CD14-positive monocyte (primary cell): ENCODE results near the gene TXLNB. TPM values are rescaled to one million over a fixed set of nuclear protein-coding genes. Genes with fewer than 3 reads are reported as not detected.

Source experiments
- DNase-seq, 3 donors: peaks; one replicate each; pipeline ENCODE4 v3.0.0-alpha.2; 2011 to 2022
- H2AFZ ChIP-seq: 2 replicates; pipeline ENCODE4 v1.6.0; 2012; ENCODE audit warnings: mild to moderate bottlenecking, low read depth, low read length, inconsistent platforms; ENCODE audit not compliant: insufficient read depth, poor library complexity, severe bottlenecking
- H3K27ac ChIP-seq, 2 donors: 1 replicate in 1 of 2; 2 replicates in 1 of 2; pipeline ENCODE4 v1.5.1; 2012 to 2013; ENCODE audit warnings: low read length in 2 of 2, control low read depth in 1 of 2, inconsistent platforms in 1 of 2, low read depth in 1 of 2, mild to moderate bottlenecking in 1 of 2
- H3K27me3 ChIP-seq, 2 donors: one replicate each; pipeline versions ENCODE4 v1.6.0 to v1.6.1; 2011 to 2013; ENCODE audit warnings: low read length in 2 of 2; ENCODE audit not compliant: control insufficient read depth in 2 of 2, insufficient read depth in 2 of 2
- H3K36me3 ChIP-seq, 2 donors: replicated peaks in 1 of 2; 1 replicate in 1 of 2; 2 replicates in 1 of 2; pipeline versions ENCODE4 v1.5.1 to v1.6.1; 2012 to 2013; ENCODE audit warnings: low read length in 2 of 2, control low read depth in 1 of 2, inconsistent platforms in 1 of 2, mild to moderate bottlenecking in 1 of 2; ENCODE audit not compliant: insufficient read depth in 2 of 2, control insufficient read depth in 1 of 2
- H3K4me1 ChIP-seq, 2 donors: 1 replicate in 1 of 2; 2 replicates in 1 of 2; pipeline versions ENCODE4 v1.5.1 to v1.6.1; 2012 to 2013; ENCODE audit warnings: low read length in 2 of 2, control low read depth in 1 of 2, inconsistent platforms in 1 of 2, mild to moderate bottlenecking in 1 of 2, moderate library complexity in 1 of 2; ENCODE audit not compliant: insufficient read depth in 2 of 2, control insufficient read depth in 1 of 2
- H3K4me2 ChIP-seq: replicated peaks from 2 replicates; pipeline ENCODE3; 2012; ENCODE audit warnings: low read length, moderate library complexity, mild to moderate bottlenecking; ENCODE audit not compliant: poor library complexity, severe bottlenecking; ENCODE audit errors: extremely low read depth
- H3K4me3 ChIP-seq, 3 experiments: fragments of 200-600 bp in 1 of 3; sonication (generic) in 1 of 3; replicated peaks in 1 of 3; 1 replicate in 2 of 3; 2 replicates in 1 of 3; pipeline ENCODE4 v1.5.1; 2011 to 2013; ENCODE audit warnings: low read length in 3 of 3, mild to moderate bottlenecking in 3 of 3, control low read depth in 2 of 3, low read depth in 2 of 3, inconsistent platforms in 1 of 3, moderate library complexity in 1 of 3
- H3K79me2 ChIP-seq: 2 replicates; pipeline ENCODE4 v1.6.0; 2012; ENCODE audit warnings: mild to moderate bottlenecking, control low read depth, inconsistent platforms, low read length, moderate library complexity; ENCODE audit not compliant: insufficient read depth
- H3K9ac ChIP-seq: 2 replicates; pipeline ENCODE4 v1.6.0; 2017; ENCODE audit warnings: low read length, mild to moderate bottlenecking; ENCODE audit not compliant: insufficient read depth, poor library complexity, severe bottlenecking
- H3K9me3 ChIP-seq, 2 donors: replicated peaks in 1 of 2; 1 replicate in 1 of 2; 2 replicates in 1 of 2; pipeline versions ENCODE4 v1.5.1 to v1.6.1; 2012 to 2013; ENCODE audit warnings: low read length in 2 of 2, control low read depth in 1 of 2; ENCODE audit not compliant: control insufficient read depth in 1 of 2, insufficient read depth in 1 of 2
- H4K20me1 ChIP-seq: 2 replicates; pipeline ENCODE4 v1.6.0; 2012; ENCODE audit warnings: mild to moderate bottlenecking, low read length, control low read depth, moderate library complexity; ENCODE audit not compliant: insufficient read depth
- H3K27ac Mint-ChIP-seq, 7 donors: one replicate each; pipeline ENCODE4 v1.8.0; 2020; ENCODE audit warnings: mild to moderate bottlenecking in 7 of 7, mixed read lengths in 7 of 7, moderate library complexity in 6 of 7, inconsistent platforms in 2 of 7
- H3K27me3 Mint-ChIP-seq, 3 donors: one replicate each; pipeline ENCODE4 v1.8.0; 2021 to 2022; ENCODE audit warnings: low read depth in 3 of 3, mild to moderate bottlenecking in 3 of 3, mixed read lengths in 3 of 3, moderate library complexity in 3 of 3, inconsistent platforms in 1 of 3
- H3K36me3 Mint-ChIP-seq, 2 donors: one replicate each; pipeline ENCODE4 v1.8.0; 2020; ENCODE audit warnings: mixed read lengths in 2 of 2, inconsistent platforms in 1 of 2, mild to moderate bottlenecking in 1 of 2
- H3K4me1 Mint-ChIP-seq: one replicate; pipeline ENCODE4 v1.8.0; 2020; ENCODE audit warnings: mild to moderate bottlenecking, mixed read lengths
- H3K4me3 Mint-ChIP-seq, 2 donors: one replicate each; pipeline ENCODE4 v1.8.0; 2020; ENCODE audit warnings: mild to moderate bottlenecking in 2 of 2, mixed read lengths in 2 of 2, moderate library complexity in 1 of 2
- H3K9me3 Mint-ChIP-seq, 7 donors: one replicate each; pipeline ENCODE4 v1.8.0; 2020 to 2022; ENCODE audit warnings: mixed read lengths in 7 of 7, mild to moderate bottlenecking in 6 of 7, moderate library complexity in 6 of 7, inconsistent platforms in 2 of 7
- WGBS: methylation state at CpG from one replicate; pipeline ENCODE4 v1.1.5; 2013; ENCODE audit warnings: missing lambda C conversion rate; ENCODE audit not compliant: insufficient coverage; 5-methylcytosine and 5-hydroxymethylcytosine counted together
- intact Hi-C, 2 donors: fragments of 100-400 bp; cut with micrococcal nuclease; formaldehyde crosslinking; loops; one replicate each; pipeline versions ENCODE4 v1.15.0 to v1.15.1; 2023
- polyA plus RNA-seq, 3 donors: library from polyadenylated mRNA; depleted of rRNA in 1 of 3; unstranded in 2 of 3; stranded (reverse) in 1 of 3; fragments of 300-500 nt in 2 of 3; fragments of >200 nt in 1 of 3; fragmentation: Illumina TruSeq in 2 of 3; gene quantifications; 1 replicate in 2 of 3; 2 replicates in 1 of 3; pipeline ENCODE4 v1.2.3, GENCODE V29; 2012 to 2021
- TF ChIP-seq, protein P1 (sequence below): fragments of 200-600 bp; IDR thresholded peaks from one replicate; pipeline ENCODE4 v1.8.0; 2022; ENCODE audit warnings: antibody characterized with exemption, mild to moderate bottlenecking

TXLNB gene
- polyA plus RNA-seq, 3 donors, result 0.04 to 0.25 (median 0.14) TPM

DNA sequence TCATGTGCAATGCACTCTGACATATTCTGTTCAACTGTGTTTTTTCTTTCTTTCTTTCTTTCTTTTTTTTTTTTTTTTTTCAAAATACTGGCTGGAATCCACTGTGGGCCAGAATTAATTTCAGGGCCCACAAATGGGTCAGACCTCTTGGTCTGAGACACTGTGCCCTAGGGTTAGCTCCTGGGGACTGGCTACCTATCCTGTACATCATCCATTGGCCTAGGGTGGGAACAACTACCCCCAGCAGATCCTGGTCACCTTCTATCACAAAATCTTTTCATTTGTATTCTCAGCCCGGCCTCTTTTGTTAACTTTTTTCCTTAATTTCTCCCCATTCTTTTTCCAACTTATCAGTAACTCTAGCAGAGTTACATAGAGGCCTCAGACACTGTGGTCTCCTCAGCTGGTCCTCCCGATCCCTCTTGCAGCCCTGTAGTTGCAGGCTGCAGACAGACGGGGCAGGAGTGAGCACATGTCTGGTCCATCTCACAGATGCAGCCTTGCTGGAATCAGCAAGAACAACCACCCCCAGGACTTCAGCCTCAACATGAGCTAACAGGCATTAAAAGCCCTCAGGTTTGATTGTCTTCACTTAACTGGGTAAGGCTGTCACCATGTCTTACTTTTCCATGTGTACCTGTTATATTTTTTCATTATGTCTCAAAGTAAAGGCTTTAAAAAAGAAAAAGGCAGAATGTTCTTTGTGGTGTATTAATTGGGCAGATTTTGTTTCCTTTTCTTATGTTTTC lies 41.3 kb downstream of the TXLNB start:
- peak; percentile 44 to 63 (median 48) for DNase-seq
- no peak overlapping the region for H3K4me3 ChIP-seq
- no peaks in the 10 kb centered on the region for H3K9me3 Mint-ChIP-seq
- 76% methylated on average over 2 of the region's 3 CpGs for WGBS
- no peaks in the 10 kb centered on the region for H3K36me3 Mint-ChIP-seq
- H3K27ac ChIP-seq, result no peak overlapping the region
- no peaks in the 10 kb centered on the region for H3K9me3 ChIP-seq
- no peak overlapping the region for H3K4me2 ChIP-seq
- H3K27me3 ChIP-seq, result no peaks in the 10 kb centered on the region
- peak overlapping the region in 1 of 7 donors; percentile 19 for H3K27ac Mint-ChIP-seq
- H3K36me3 ChIP-seq, result no peaks in the 10 kb centered on the region
- H3K27me3 Mint-ChIP-seq, result peaks cover 0 to 1% (median 0%) of the 10 kb centered on the region in 3 donors
- intact Hi-C loops, result no loop called here
- no peaks in the 10 kb centered on the region for H3K4me1 ChIP-seq
- H3K4me3 Mint-ChIP-seq, result no peak overlapping the region
- H4K20me1 ChIP-seq, result no peaks in the 10 kb centered on the region
- peaks cover 11% of the 10 kb centered on the region for H3K4me1 Mint-ChIP-seq
- TF ChIP-seq, protein P1, sequence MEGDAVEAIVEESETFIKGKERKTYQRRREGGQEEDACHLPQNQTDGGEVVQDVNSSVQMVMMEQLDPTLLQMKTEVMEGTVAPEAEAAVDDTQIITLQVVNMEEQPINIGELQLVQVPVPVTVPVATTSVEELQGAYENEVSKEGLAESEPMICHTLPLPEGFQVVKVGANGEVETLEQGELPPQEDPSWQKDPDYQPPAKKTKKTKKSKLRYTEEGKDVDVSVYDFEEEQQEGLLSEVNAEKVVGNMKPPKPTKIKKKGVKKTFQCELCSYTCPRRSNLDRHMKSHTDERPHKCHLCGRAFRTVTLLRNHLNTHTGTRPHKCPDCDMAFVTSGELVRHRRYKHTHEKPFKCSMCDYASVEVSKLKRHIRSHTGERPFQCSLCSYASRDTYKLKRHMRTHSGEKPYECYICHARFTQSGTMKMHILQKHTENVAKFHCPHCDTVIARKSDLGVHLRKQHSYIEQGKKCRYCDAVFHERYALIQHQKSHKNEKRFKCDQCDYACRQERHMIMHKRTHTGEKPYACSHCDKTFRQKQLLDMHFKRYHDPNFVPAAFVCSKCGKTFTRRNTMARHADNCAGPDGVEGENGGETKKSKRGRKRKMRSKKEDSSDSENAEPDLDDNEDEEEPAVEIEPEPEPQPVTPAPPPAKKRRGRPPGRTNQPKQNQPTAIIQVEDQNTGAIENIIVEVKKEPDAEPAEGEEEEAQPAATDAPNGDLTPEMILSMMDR, result peak; percentile 77
- no peaks in the 10 kb centered on the region for H3K79me2 ChIP-seq
- H3K9ac ChIP-seq, result no peak overlapping the region
- H2AFZ ChIP-seq, result no peak overlapping the region

DNA sequence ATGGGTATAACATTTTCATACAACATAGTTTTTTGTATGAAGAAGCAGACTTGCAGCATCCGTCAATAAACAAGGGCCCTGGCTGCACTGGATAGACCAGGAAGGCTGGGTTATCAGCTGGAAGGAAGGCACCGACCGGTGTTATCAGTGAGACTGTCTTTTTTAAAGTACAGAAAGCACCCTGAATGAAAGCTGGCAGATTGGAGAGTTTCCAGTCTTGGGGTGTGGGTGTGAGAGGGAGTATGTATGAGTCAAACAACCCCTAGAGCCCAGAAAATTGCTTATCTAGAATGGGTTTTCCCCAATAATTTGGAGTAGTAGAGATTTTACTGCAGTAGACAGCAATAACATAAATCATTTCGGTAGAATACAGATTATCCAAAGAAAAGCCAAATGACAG lies 42.4 kb downstream of the TXLNB start:
- Mint-ChIP-seq H3K27ac (peak overlapping the region in 1 of 7 donors; percentile 61), H3K9me3 (no peaks in the 10 kb centered on the region), H3K36me3 (peaks cover 0 to 2% of the 10 kb centered on the region in 2 donors), H3K4me1 (peaks cover 11% of the 10 kb centered on the region), H3K4me3 (no peak overlapping the region), H3K27me3 (peaks cover 0 to 1% (median 0%) of the 10 kb centered on the region in 3 donors)
- Histone ChIP-seq H3K4me1 (no peaks in the 10 kb centered on the region), H3K79me2 (no peaks in the 10 kb centered on the region), H3K4me3 (no peak overlapping the region), H3K9ac (no peak overlapping the region), H3K9me3 (no peaks in the 10 kb centered on the region), H3K27ac (no peak overlapping the region), H3K4me2 (no peak overlapping the region), H3K27me3 (no peaks in the 10 kb centered on the region), H4K20me1 (no peaks in the 10 kb centered on the region), H3K36me3 (no peaks in the 10 kb centered on the region), H2AFZ (no peak overlapping the region)
- intact Hi-C loops, result no loop called here
- TF ChIP-seq, protein P1, result no peak
- DNase-seq, result no peak
- WGBS, result 94% methylated on average over 3 of the region's 4 CpGs
